ENCODE data around the gene KCTD16.

Gene KCTD16

DNA sequence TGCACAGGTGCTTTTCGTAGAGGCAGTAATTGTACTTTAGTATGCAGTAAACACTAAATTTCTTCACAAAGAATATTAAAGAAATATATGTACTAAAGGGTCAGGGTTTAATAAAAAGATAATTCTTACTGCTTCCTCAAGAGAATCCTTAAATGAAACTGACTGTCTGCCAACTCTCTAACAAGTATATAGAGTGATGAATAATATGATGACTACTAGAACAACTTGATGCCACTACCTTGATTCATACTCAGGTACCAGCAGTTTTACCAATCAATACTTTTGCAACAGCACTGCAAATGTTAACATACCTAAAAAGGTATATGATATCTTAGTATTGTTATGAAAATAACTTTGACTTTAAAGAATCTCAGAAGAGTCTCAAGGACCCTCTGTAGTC is 4.0 kb upstream of the KCTD16 start:
- no peak for DNase-seq (ENCODE audit: low read depth in 2 of 2)

DNA sequence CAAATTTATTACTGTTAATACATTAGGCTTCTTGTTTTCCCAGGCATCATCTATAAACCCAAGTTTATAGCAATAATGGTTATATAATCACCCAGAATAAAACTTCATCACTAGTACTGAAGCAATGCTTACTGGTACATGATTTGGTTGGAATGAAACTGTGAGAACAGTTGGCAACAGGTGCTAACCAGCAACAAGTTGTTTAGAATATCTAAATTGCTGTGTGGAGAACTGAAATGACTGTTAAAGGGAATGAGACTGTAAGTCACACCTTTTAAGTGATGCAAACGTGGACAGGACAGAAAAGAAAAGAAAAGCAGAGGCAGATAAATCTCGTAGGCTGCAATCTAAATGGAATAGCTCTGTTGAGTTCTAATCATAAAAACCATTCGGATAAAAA is 2.7 kb upstream of the KCTD16 start:
- no peak for DNase-seq (ENCODE audit: low read depth in 2 of 2)

- no peak for DNase-seq (ENCODE audit: low read depth in 2 of 2)
Measured at GRCh38 chr5:144169904-144170275, 783 bp upstream of the KCTD16 start.

DNA sequence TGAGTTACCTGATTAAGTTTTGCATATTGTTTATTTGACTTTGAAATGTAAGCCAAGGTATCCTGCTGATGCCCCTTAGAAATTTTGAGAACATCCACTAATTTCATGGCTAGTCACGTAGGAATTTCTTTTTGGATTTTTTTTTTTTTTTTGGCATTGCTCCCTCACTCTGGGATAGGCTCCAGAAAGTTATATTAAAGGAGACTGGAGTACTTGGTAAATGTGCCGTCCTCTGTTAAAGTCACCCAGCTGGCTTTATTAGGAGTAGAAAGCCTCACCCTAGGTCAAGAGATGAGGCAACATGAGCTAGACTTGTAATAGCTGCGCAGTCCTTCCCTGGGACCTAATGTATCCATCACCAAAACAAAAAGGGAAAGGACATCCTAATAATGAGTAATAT is 3.1 kb downstream of the KCTD16 start:
- DNase-seq (ENCODE audit: low read depth in 2 of 2): no peak

DNA sequence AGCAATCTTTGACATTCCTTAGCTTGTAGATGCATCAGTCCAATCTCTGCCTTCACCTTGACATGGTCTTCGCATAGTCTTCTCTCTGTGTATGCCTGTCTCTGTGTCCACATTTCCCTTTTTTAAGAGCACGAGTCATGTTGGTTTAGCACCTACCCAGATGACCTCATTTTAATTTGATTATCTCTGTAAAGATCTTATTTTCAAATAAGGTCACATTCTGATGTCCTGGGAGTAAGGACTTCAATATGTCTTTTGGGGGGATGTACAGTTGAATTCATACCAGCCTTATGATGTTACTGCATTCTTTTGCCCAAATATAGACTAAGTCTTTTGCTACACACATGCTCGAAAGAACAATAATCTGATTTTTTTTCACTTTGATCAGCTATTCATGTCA is 6.9 kb downstream of the KCTD16 start:
- no peak for DNase-seq (ENCODE audit: low read depth in 2 of 2)

DNA sequence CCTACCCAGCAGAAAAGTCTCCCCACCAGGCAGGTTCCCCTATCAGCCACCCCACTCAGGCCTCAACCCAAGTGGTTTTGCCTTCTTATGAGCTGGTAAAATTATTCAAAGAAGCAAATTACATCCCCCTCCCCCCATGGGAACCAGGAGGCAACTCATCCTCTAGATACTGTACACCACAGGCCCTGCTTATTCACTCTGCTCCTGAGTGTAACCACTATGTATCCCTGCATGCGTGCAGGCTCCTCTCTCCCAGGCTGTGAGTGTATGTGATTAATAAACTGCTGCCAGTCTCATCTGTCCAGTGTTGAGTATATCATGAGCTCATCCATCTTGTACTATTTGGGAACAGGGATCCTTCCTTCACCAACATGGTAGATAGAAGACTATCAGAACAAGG is 8.6 kb downstream of the KCTD16 start:
- DNase-seq (ENCODE audit: low read depth in 2 of 2): no peak

GRCh38 chr5:144183254-144183889 is 12.7 kb downstream of the KCTD16 start:
- no peak for DNase-seq (ENCODE audit: low read depth in 2 of 2)

DNA sequence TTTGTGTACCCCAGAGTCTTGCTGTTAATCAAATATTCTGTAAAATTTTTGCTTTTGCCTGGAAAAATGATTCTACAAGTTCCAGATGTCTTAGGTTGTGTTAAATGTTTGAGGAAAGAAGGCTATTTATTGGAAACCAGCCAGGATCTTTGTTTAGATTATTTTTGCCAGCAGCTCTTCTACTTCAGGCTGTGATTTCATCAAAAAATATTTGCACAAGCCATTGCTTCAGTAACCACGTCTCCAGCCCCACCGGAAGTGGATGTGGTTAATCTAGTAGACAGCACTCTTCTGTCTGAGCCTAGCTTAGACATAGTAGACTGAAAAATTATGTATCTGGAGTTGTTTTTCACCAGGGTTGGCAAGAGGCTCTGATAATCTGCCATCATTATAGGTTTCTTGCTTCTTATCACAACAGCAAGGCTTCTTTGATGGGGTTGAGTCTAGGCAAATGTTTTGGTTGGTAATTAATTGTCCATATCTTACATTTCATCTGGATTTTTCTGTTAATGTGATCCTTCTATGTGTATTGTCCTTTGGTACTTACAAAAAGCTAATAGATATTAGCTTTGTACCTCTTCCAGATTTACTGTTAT is 17.1 kb downstream of the KCTD16 start:
- peak; percentile 71 to 82 for DNase-seq (ENCODE audit: low read depth in 2 of 2)

GRCh38 chr5:144189800-144190429 is 19.2 kb downstream of the KCTD16 start:
- peak; percentile 68 to 79 for DNase-seq (ENCODE audit: low read depth in 2 of 2)

- DNase-seq (ENCODE audit: low read depth in 2 of 2): no peak
Measured at GRCh38 chr5:144191531-144191930, 20.9 kb downstream of the KCTD16 start.

DNA sequence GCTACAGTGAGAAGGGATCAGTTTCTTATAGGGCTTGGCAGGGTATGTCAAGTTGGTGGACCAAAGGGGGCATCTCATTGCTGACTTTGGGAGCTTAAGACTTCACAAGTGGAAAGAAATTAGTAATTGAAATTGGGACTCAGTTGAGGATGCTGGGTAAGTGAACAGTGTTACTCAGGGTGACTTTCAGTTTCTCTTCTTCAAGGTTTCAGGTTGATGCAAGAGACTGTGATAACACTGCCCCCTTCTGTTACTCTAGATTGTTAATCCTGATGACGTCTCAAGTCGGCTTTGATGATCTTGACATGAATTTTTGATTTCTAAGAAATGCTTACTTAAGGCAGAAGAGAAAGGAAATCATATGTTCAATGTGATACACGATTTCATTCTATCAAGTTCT is 21.3 kb downstream of the KCTD16 start:
- DNase-seq (ENCODE audit: low read depth in 2 of 2): peak in 1 of 2 donors; percentile 30

- DNase-seq (ENCODE audit: low read depth in 2 of 2): no peak
Measured at GRCh38 chr5:144192661-144193060, 22.0 kb downstream of the KCTD16 start.

DNA sequence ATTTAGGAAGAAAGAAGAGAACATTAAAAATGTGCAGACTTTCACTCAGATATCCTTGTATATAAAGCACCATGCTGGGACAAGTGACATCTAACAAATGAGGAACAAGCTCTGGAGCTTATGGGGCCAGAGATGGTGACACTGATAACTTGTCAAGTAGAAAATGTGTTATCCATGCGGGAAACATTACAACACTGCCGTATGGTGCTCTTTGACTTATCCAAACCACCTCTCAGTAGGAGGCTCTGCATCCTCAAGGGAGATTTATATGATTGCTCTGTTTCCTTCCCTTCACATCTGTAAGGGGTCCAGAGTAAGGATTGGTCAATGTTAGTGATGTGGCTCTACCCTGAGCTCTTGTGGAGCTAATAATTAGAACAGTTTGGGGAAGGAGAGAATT is 23.5 kb downstream of the KCTD16 start:
- no peak for DNase-seq (ENCODE audit: low read depth in 2 of 2)

DNA sequence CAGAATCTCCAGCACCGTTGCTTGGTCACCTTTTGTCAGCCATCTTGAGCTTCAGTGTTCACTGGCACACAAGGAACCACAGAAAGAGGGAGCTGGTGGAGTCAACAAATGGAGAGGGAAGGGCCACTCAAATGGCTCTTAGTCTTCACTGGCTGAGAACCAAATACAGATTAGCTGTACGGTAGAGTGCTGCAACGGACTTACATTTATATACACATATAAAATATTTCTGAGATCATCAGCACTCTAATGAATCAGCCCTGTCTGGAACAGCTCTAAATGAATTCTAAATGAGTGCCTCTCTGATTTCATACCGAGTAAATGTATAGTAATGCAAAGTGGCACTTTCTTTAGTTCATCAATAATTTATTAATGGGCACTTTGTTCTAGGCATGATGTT is 24.8 kb downstream of the KCTD16 start:
- no peak for DNase-seq (ENCODE audit: low read depth in 2 of 2)

DNA sequence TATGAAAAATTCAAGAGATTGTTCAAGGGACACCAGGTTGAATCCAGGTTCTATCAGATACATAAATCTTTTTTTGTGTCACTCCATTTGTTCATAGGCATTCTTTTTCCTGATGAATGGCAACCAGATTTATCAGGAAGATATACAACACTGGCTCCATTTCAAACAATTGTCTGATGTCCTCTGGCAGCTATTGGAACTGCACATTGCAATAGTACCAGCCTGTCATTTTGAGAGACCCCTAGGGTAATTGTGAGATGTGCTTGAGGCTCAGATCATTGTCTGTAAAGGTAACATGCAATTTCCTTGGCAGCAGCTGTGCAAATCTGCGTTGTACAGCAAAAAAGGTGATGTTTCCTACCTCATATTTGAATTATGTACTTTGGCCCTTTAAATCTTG is 25.9 kb downstream of the KCTD16 start:
- no peak for DNase-seq (ENCODE audit: low read depth in 2 of 2)

DNA sequence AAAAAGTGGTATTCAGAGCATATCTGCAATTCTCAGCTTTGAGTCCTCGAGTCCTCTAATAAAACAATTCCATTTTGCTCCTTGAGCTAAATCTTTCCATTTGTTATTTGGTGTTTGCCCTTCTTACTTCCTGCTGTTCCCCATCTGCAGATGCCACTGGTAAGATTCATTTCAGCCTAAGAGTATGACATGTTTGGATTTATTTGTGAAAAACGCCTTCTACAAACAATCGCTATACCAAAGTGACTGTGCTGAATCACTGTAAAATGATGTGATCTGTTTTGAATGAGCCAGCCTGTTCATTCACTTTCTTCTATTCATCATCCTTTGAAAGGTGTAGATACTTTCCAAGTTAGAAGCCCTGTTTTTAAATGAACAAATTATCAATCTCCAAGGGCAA is 27.7 kb downstream of the KCTD16 start:
- DNase-seq (ENCODE audit: low read depth in 2 of 2): no peak

DNA sequence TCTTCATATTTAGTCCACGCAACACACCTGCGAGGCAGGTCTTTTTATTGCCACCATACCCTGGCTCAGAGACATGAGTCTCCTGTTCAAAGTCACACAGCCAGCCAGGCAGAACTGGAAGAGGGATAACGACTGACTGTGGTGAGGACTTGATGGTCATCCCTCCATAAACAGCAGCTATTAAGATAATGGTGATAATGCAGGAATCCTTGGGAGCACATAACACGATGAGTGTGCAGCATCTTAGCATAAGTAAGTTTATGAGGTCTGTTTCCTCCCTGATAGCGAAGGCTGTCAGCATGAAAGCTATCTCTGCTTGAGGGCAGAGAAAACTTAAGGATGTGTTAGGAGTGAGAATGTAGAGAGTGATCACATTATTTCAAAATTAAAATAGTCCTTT is 30.9 kb downstream of the KCTD16 start:
- no peak for DNase-seq (ENCODE audit: low read depth in 2 of 2)

GRCh38 chr5:144202072-144202471 is 31.4 kb downstream of the KCTD16 start:
- no peak for DNase-seq (ENCODE audit: low read depth in 2 of 2)

DNA sequence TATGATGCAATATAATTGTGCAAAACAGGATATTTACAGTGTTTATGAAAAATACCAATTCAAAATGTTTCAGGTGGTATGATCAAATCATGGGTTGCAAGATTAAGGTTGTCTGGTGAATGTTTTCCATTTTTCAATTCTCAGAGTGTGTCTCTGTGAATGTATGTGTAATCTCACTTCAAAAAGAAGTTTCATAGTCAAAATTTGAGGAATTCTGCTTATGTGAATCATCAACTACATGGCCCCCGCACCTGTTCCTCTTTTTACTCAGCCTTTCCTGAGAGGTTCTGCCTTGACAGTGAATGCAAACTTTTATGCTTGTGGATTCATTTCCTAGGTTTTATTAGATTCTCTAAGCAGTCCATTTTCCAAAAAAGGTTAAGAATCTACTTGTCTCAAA is 32.1 kb downstream of the KCTD16 start:
- DNase-seq (ENCODE audit: low read depth in 2 of 2): no peak

- no peak for DNase-seq (ENCODE audit: low read depth in 2 of 2)
Measured at GRCh38 chr5:144203750-144204596, 33.3 kb downstream of the KCTD16 start.

DNA sequence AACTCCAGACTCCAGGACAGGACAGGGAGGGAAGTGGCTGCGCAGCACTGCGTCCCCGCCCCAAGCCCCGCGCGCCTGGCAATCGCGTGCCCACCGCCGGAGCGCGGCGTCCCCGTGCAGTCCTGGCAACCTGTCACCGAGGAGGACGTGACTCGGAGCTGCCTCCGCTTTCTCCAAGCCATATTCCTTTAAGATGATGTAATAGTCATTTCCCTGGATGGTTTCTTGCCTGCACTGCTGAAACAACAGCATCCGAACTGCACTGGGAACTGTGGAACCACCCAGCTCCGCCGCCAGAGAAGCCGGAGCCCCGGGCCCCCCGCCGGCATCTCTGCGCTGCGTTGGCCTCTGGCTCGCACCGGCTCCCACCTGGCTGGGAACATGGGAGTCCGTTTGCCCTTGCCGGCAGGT is 34.5 kb downstream of the KCTD16 start:
- DNase-seq (ENCODE audit: low read depth in 2 of 2): no peak

GRCh38 chr5:144206141-144206540 is 35.5 kb downstream of the KCTD16 start:
- no peak for DNase-seq (ENCODE audit: low read depth in 2 of 2)

All from stimulated activated CD8-positive, alpha-beta memory T cell treated with anti-CD3 and anti-CD28 coated beads, Interleukin-7, amount 100 ng/mL, for 4 hours (primary cell).